CD4-positive, alpha-beta T cell treated with Interleukin-21 for 1 hour (primary cell): Measurements from ENCODE around the gene TRMT10A.
A peak's percentile ranks its signal among the peaks of the same experiment; 100 is the strongest.

Experiments used
- DNase-seq: peaks from one replicate; pipeline ENCODE4 v3.0.0-alpha.2; 2020

The TRMT10A gene

DNA sequence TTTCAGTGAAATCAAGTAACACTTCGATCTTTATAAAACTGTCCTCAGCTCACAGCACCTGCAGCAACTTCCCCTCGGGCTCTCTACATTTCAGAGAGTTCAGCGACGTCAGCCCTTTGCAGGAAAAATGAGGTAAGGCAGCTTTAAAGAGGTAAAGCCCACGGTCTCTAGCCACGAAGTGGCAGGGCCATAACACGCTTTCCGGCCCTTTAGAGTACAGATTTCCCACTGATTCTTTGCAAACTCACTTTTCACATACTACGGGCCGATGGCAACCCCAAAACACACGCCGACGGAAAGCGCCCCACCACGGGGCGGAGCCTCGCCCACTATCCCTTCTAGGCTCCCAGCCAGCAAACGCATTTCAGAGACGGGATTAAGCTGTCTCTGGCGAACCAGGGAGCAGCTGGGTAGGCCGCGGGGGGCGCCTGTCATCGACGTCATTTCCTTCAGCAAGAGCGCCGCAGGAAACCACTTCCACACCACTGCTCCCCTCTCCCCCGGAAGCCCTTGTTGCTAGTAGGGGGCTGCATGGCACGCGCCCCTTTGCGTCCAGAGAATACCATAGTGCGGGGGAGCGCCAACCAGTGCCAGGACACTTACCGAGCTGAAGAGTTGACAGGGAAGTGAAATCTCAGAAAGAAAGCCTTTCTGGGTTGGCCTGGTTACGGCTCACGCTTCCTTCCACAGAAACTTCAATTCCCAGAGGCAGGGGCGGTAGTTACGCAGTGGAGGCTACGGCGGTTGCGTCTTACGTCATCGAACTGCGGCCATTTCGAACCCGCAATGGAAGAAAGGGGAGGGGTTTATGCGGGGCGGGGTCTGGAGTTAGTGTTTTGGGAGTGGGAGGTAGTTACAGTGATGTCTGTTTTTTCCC is at the start of gene TRMT10A:
Gene TRMT10A (minus strand): TSS at position 730 of the 877 bp plus-strand sequence. CDS start 4,701 bp downstream, outside the sequence.
- peak; percentile 95 for DNase-seq

GRCh38 chr4:99612704-99613103 is 48.9 kb upstream of the TRMT10A start:
- no peak for DNase-seq

- DNase-seq, result no peak
Measured at GRCh38 chr4:99612281-99612680, 48.4 kb upstream of the TRMT10A start.

DNA sequence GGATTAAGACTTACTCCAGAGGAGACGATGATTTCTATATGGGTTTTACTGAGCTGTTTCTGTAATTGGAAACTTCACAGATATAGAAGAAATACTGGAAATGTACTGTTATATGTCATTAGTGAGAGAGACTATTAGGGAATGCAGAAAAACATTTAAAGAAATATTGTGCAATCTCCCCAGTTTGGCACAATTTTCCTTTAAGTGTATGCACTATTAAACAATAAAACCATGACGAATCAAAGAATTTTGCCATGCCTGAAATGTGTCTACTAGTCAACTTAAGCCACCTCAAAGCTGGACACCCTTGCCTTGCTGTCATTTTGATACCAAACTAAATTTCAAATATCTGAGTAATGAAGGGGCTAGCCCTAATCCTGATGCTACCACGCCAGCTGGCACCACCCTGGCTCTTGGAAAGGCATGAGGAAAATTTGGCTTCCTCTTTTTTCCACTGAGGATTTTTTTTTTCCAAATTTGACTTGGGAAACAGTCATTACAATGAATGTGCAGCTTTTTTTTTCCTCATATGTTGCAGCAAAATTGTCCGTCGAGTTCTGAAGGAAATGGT is 46.9 kb upstream of the TRMT10A start:
- no peak for DNase-seq

DNA sequence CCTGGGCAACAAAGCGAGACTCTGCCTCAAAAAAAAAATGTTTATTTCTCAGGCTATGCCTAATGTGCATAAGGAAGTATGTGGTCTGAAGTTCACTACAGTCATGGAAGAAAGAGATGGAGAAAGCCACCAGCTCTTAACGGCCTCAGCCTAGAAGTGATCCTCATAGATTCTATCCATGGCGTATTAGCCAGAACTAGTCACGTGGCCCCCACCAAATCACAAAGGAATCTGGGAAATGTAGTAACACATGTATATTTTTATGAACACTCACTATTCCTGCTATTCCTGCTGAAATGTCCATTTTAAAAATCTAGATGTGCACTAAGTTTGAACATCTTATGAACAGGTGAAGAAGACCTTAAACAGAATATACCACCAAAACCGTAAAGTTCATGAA is 44.6 kb upstream of the TRMT10A start:
- no peak for DNase-seq

- no peak for DNase-seq
Measured at GRCh38 chr4:99606716-99607115, 42.9 kb upstream of the TRMT10A start.

DNA sequence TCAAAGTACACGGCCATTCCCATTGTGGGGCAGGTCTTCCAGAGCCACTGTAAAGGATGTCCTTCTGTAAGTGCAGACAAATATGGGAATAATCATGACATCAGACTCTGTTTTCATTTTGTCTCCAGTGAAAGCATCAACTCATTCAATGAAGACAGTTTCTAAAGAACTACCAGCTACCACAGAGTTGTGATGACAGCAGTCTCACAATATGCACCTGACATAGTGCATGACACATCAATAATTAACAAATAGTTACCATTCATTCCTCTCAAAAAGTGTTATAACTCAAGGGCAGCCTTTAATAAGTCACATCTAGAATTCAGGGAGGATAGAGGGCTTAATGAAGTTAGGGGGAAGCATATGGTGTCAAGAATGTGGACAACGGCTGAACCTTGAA is 31.0 kb upstream of the TRMT10A start:
- no peak for DNase-seq

- DNase-seq, result no peak
Measured at GRCh38 chr4:99593781-99594641, 30.2 kb upstream of the TRMT10A start.

DNA sequence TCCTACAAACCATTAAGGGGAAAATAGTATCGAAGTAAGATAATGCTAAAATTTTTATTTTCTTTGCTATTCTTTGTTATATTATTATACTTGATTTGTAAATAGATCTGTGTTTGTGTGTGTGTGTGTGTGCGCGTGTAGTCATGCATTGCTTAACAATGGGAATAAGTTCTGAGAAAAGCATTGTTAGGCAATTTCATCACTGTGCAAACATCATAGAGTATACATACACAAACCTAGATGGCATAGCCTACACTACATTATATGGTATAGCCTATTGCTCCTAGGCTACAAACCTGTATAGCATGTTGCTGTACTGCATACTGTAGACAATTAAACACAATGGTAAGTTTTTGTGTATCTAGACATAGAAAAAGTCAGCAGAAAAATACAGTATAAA is 27.9 kb upstream of the TRMT10A start:
- no peak for DNase-seq

DNA sequence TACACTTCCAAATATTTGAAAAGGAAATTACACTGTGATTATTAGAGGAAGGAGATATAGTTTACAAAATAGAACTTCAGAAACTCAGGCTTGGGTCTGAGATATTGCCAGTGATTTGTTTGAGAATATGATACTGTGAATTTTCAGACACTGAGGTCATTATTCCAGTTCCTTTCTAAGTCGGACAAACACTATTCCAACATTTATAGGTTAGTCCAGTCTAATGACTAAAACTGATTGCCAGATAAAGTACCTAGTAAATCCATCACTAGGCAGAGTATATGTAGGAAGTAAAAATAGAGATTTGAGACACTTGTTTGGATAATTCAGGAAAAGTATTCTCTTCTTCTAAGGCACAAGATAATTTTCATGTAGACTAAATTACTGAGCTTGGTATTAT is 24.0 kb upstream of the TRMT10A start:
- no peak for DNase-seq

GRCh38 chr4:99587309-99587708 is 23.5 kb upstream of the TRMT10A start:
- no peak for DNase-seq

DNA sequence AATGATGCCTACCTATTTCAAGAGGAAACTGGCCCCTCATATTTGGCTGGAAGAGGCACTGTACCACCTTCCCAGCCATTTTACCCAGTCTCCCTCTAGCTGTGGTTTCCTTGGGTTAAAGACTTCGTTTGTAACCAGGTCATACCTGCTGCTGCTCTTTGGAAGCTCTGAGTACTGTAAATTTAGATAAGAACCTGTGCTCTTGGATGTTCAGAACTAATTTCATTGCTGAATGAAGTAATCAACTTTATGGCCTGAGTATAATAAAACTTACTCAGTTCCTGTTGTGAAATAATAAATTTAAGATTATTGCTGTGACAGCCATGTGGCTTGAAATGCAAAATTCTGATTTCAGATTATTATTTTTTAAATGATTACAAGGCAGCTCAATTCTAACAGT is 23.0 kb upstream of the TRMT10A start:
- DNase-seq, result no peak

- DNase-seq, result no peak
Measured at GRCh38 chr4:99586322-99586721, 22.5 kb upstream of the TRMT10A start.

DNA sequence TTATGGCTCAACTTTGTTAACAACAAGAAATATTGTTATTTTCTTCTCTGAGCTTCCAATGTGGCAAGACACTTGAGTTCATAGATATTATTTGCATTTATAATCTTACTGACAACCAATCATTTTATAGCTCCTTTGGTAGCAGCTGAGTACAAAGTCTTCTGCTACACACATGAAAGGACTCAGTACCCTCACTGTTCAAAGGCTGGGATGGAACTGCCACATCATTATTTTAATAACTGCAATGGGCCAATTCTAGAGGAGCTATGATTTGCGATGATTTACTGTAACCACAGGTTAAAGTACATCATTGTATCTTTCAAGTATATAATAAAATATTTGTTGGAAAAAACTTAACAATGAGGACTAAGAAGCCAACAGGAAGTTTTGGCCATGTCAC is 21.7 kb upstream of the TRMT10A start:
- DNase-seq, result no peak

DNA sequence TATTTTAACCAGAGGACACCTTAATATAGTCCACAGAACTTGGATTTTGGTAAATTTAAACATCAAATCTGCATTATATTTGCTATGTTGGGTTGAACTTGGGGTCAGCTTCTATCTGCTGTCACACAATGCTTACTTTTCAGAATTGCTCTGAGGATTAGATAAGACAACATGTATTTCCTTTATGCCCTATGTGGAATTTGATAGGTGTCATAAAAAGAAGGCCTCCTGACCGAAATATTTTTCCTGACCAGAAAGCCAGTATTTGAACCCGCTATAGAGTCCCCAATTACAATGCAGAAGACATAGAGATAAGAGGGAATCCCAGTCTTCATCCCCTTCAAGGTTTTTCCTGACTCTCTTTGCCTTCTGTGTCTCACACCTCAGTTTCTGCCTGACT is 14.9 kb upstream of the TRMT10A start:
- DNase-seq, result no peak

- DNase-seq, result no peak
Measured at GRCh38 chr4:99574530-99575324, 10.9 kb upstream of the TRMT10A start, which contains the start of gene MTTP. Gene MTTP, plus strand, starts transcription at chr4:99574824. Its CDS starts 86 bp downstream, at chr4:99574910.

DNA sequence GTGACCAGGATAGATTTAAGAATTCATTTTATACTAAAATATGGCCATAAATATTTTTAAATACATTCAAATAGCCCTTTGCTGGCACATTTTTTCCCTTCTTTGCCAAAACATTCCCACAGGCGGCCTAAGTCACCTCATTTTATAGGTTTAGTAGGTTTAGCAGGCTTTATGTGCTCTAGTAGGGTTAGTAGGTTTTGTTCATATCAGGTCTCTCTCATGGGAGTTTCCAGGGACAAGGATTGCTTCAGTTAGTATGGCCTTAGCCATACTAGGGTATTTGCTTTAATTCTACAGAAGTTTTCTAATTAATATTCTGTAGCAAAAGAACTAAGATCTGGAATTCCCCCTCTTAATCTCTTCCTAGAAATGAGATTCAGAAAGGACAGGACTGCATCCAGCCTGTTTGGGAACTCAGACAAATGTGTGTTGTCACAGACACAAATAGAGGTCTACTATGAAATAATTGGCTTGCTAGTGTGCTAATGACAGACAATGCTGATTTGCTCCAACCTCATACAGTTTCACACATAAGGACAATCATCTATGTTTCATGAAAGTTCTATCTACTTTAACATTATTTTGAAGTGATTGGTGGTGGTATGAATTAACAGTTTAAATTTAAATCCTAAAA is 10.0 kb upstream of the TRMT10A start:
- DNase-seq, result no peak

- DNase-seq, result no peak
Measured at GRCh38 chr4:99572527-99573240, 8.8 kb upstream of the TRMT10A start.

GRCh38 chr4:99571883-99572282 is 8.0 kb upstream of the TRMT10A start:
- DNase-seq, result no peak

GRCh38 chr4:99564921-99565320 is 1.1 kb upstream of the TRMT10A start:
- no peak for DNase-seq

DNA sequence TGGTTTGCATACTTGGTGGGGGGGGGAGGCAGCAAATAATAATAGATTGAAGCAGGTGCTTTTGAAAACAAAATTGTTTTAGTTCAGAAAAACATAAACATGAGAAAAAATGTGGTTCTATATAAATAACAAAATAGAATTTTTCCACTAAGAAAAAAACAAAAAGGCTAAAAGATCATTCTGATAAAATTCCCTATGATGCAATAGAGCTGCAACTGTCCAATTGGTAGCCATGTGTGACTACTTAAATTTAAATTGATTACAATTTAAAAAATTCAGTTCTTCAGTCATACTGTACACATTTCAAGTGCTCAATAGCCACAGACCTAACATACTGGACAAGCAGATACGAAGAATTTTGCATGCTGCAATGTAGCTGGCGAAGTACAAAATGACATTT is 11.0 kb downstream of the TRMT10A start:
- no peak for DNase-seq
